Activated T-helper 17 cell treated with anti-CD3 and anti-CD28 coated beads, Interleukin-2, amount 50 U/mL, for 72 hours (primary cell): ENCODE results near the gene CSPG5. TPM values are rescaled to one million over a fixed set of nuclear protein-coding genes. Genes with fewer than 3 reads are reported as not detected.
A peak's percentile ranks its signal among the peaks of the same experiment; 100 is the strongest.

Experiments used
- ATAC-seq: fragments of 150-1000 bp; cut with Tn5 transposase; replicated peaks from 2 replicates; pipeline ENCODE4 v1.10.0; 2021; ENCODE audit warnings: mild to moderate bottlenecking, moderate library complexity
- H3K27ac Mint-ChIP-seq: one replicate; pipeline ENCODE4 v1.8.0; 2022; ENCODE audit warnings: mixed read lengths
- H3K27me3 Mint-ChIP-seq: one replicate; pipeline ENCODE4 v1.8.0; 2022; ENCODE audit warnings: mixed read lengths
- H3K36me3 Mint-ChIP-seq: one replicate; pipeline ENCODE4 v1.8.0; 2022; ENCODE audit warnings: low read depth, mild to moderate bottlenecking, mixed read lengths
- H3K4me1 Mint-ChIP-seq: one replicate; pipeline ENCODE4 v1.8.0; 2022; ENCODE audit warnings: mixed read lengths
- H3K4me3 Mint-ChIP-seq: one replicate; pipeline ENCODE4 v1.8.0; 2022; ENCODE audit warnings: mild to moderate bottlenecking, mixed read lengths
- H3K9me3 Mint-ChIP-seq: one replicate; pipeline ENCODE4 v1.8.0; 2022; ENCODE audit warnings: mixed read lengths
- total RNA-seq, 2 donors: library from RNA; stranded (reverse); gene quantifications; one replicate each; pipeline ENCODE4 v1.2.3, GENCODE V29; 2022

Gene CSPG5
- total RNA-seq, 2 donors from 2014 or later = 0.79 to 0.91 TPM

GRCh38 chr3:47512416-47513124, 66.1 kb downstream of the CSPG5 start:
- Mint-ChIP-seq H3K27me3 (no peaks in the 10 kb centered on the region), H3K36me3 (peaks cover 51% of the 10 kb centered on the region), H3K27ac (peak overlapping the region; percentile 95), H3K4me3 (peak overlapping the region; percentile 91), H3K4me1 (peaks cover 6% of the 10 kb centered on the region), H3K9me3 (no peaks in the 10 kb centered on the region)
- ATAC-seq = peak; percentile 23

Other genes starting within 250 kb of the CSPG5 start
- 10 to 100 TPM; 28.7 to 32.0 TPM for gene PTPN23, start 197.8 kb downstream of the CSPG5 start, total RNA-seq
- gene SCAP, start 102.9 kb downstream of the CSPG5 start, total RNA-seq = 10 to 100 TPM; 44.0 to 73.3 TPM
- 10 to 100 TPM; 38.6 to 45.8 TPM for gene ELP6, start 65.2 kb downstream of the CSPG5 start, total RNA-seq
- 100 to 1,000 TPM; 114 to 134 TPM for gene SMARCC1, start 203.0 kb upstream of the CSPG5 start, total RNA-seq
- gene DHX30, start 224.3 kb upstream of the CSPG5 start, total RNA-seq = 10 to 100 TPM; 48.8 to 93.8 TPM